GM12892 (cell line): ENCODE data around the gene TSPAN16.

Experiments
- POLR2A ChIP-seq: IDR thresholded peaks from 2 replicates; pipeline ENCODE4 v1.6.1; 2011; ENCODE audit warnings: low read depth, low read length, control low read depth
- POLR2AphosphoS5 ChIP-seq: IDR thresholded peaks from 2 replicates; pipeline ENCODE4 v1.6.1; 2011; ENCODE audit warnings: low read depth, low read length, control low read depth
- TAF1 ChIP-seq: IDR thresholded peaks from 2 replicates; pipeline ENCODE4 v1.6.1; 2011; ENCODE audit warnings: low read depth, mild to moderate bottlenecking, control low read depth, low read length, borderline replicate concordance

DNA sequence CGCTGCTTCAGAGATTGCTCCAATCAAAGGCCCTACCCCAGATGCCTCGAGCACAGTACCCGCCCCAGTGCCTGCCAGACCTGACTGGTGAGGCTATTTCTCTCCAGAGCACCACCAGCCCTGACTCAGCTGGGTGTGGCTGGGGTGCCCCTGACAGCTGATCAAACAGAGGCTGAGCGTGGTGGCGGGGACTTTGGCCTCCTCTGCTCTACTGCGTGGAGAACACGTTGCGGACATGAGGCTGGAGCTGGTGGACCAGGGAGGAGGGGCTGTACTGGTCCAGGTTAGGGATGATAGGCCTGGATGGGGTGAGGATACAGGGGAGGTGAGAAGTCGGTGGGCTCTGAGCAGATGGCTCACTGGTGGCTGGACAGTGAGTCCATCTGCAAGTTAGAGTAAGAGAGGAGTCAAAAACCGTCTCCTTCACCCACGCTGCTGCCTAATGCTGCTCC, 30.1 kb upstream of the TSPAN16 start:
- no peak for TF ChIP-seq POLR2A
- no peak for TF ChIP-seq TAF1
- TF ChIP-seq POLR2AphosphoS5: no peak
